ENCODE data around the gene PTK7.

DNA sequence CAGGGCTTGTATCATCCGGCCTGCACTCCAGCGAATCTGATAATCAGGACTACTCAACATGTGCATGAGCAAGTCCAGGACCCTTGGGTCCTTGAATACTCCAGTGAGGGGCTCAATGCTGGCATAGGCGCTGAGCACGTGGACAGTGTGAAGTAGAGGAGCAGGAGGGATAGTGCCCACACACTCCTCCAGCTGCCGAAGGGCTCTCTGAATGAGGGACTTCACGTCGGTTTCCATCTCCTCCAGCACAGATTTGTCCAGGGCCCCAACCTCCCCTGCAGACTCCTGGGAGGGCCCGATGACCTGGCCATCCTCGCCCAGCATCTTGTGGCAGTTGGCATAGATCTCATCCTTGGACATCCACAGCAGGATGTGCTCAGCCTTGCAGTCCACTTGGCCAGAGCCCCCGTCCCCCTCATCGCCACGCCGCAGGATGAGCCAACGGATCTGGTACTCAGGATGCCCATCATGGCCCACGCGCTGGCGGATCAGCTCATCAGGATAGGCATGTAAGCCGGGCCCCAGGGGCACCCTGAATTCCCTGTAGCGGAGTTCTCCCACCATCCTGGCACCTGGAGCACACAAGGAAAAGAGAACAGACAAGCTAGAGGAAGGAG, 23.8 kb upstream of the PTK7 start:
- TF ChIP-seq, protein P1, sequence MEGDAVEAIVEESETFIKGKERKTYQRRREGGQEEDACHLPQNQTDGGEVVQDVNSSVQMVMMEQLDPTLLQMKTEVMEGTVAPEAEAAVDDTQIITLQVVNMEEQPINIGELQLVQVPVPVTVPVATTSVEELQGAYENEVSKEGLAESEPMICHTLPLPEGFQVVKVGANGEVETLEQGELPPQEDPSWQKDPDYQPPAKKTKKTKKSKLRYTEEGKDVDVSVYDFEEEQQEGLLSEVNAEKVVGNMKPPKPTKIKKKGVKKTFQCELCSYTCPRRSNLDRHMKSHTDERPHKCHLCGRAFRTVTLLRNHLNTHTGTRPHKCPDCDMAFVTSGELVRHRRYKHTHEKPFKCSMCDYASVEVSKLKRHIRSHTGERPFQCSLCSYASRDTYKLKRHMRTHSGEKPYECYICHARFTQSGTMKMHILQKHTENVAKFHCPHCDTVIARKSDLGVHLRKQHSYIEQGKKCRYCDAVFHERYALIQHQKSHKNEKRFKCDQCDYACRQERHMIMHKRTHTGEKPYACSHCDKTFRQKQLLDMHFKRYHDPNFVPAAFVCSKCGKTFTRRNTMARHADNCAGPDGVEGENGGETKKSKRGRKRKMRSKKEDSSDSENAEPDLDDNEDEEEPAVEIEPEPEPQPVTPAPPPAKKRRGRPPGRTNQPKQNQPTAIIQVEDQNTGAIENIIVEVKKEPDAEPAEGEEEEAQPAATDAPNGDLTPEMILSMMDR (conservative IDR thresholded peaks at IDR 0.05; ENCODE audit: low read depth in 2 of 2), result no peak
- no peak for TF ChIP-seq POLR2AphosphoS5 (IDR thresholded peaks at IDR 0.05; ENCODE audit: low read depth)
- TF ChIP-seq, protein P2, sequence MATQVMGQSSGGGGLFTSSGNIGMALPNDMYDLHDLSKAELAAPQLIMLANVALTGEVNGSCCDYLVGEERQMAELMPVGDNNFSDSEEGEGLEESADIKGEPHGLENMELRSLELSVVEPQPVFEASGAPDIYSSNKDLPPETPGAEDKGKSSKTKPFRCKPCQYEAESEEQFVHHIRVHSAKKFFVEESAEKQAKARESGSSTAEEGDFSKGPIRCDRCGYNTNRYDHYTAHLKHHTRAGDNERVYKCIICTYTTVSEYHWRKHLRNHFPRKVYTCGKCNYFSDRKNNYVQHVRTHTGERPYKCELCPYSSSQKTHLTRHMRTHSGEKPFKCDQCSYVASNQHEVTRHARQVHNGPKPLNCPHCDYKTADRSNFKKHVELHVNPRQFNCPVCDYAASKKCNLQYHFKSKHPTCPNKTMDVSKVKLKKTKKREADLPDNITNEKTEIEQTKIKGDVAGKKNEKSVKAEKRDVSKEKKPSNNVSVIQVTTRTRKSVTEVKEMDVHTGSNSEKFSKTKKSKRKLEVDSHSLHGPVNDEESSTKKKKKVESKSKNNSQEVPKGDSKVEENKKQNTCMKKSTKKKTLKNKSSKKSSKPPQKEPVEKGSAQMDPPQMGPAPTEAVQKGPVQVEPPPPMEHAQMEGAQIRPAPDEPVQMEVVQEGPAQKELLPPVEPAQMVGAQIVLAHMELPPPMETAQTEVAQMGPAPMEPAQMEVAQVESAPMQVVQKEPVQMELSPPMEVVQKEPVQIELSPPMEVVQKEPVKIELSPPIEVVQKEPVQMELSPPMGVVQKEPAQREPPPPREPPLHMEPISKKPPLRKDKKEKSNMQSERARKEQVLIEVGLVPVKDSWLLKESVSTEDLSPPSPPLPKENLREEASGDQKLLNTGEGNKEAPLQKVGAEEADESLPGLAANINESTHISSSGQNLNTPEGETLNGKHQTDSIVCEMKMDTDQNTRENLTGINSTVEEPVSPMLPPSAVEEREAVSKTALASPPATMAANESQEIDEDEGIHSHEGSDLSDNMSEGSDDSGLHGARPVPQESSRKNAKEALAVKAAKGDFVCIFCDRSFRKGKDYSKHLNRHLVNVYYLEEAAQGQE (IDR thresholded peaks at IDR 0.05; ENCODE audit: unreplicated experiment), result no peak
- no peak for TF ChIP-seq EZH2 (IDR thresholded peaks at IDR 0.05; ENCODE audit: low read depth, unreplicated experiment)
- no peak for TF ChIP-seq EZH2phosphoT487 (IDR thresholded peaks at IDR 0.05; ENCODE audit: unreplicated experiment)
- no peak for TF ChIP-seq CREB1 (CRISPR knock-in tag; IDR thresholded peaks at IDR 0.05; ENCODE audit: low read depth)
- TF ChIP-seq ZNF114 (CRISPR knock-in tag; IDR thresholded peaks at IDR 0.05), result no peak
- no peak for TF ChIP-seq JUNB (IDR thresholded peaks at IDR 0.05; ENCODE audit: unreplicated experiment)
- no peak for TF ChIP-seq STAT1 (IDR thresholded peaks at IDR 0.05; ENCODE audit: unreplicated experiment)
- TF ChIP-seq, protein P3, sequence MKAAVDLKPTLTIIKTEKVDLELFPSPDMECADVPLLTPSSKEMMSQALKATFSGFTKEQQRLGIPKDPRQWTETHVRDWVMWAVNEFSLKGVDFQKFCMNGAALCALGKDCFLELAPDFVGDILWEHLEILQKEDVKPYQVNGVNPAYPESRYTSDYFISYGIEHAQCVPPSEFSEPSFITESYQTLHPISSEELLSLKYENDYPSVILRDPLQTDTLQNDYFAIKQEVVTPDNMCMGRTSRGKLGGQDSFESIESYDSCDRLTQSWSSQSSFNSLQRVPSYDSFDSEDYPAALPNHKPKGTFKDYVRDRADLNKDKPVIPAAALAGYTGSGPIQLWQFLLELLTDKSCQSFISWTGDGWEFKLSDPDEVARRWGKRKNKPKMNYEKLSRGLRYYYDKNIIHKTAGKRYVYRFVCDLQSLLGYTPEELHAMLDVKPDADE (IDR thresholded peaks at IDR 0.05), result no peak
- no peak for TF ChIP-seq ZNF331 (CRISPR knock-in tag; IDR thresholded peaks at IDR 0.05; ENCODE audit: low read depth)
- TF ChIP-seq NANOG (IDR thresholded peaks at IDR 0.05; ENCODE audit: borderline replicate concordance), result no peak

Data from GM23338 (cell line).